DMS79 treated with DMSO at 0.1 percent for 48 hours (cell line): Measurements from ENCODE around the gene PKNOX2.

ENCODE experiments used
- DNase-seq: peaks from one replicate; lab custom pipeline; 2025; lab: John Stamatoyannopoulos, UW

PKNOX2 gene

DNA sequence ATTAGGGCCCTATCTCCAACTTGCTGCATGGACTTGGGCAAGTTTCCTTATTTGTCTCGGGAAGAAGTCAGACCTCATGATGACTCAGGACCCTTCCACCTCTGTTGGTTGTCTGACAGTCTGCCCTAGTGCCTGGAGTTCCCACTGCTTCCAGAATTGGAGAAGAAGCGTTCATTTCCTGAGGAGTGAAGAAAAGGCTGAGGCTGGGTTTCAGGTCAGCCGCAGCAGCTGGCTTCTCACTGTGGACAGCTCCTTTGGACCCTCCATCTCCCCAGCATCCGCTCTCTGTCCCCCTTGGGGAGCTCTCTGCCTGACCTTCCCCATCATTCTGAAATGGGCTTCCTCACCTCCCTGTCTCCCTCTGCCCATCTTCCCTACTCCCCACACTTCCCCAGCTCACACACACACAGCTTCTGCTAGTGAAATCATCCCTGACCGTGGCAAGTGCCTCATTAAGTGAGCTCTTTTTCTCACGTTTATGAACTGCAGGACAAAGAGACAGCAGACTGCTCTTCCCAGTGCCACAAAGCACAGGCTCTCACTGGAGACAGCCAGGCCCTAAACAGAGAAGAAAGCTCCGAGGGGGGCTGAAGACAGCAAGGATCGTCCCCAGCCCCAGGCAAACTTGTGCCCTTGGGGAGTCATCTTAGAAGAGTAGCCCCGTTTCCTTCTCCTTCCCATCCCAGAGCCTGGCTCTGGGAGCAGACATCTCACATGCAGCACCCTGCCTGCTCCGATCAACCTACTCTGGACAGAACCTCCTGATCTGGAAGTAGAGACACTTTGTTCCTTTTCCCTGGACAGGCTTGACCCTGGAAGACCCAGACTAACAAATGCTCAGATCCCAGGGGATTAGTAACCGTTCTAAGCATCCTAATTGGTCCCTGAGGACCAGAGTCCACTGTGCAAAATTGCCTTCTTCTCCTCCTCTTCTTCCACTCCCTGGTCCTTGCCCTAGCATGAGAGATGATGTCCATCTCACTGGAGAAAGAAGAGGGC lies 173.6 kb downstream of the PKNOX2 start:
- DNase-seq: no peak

DNA sequence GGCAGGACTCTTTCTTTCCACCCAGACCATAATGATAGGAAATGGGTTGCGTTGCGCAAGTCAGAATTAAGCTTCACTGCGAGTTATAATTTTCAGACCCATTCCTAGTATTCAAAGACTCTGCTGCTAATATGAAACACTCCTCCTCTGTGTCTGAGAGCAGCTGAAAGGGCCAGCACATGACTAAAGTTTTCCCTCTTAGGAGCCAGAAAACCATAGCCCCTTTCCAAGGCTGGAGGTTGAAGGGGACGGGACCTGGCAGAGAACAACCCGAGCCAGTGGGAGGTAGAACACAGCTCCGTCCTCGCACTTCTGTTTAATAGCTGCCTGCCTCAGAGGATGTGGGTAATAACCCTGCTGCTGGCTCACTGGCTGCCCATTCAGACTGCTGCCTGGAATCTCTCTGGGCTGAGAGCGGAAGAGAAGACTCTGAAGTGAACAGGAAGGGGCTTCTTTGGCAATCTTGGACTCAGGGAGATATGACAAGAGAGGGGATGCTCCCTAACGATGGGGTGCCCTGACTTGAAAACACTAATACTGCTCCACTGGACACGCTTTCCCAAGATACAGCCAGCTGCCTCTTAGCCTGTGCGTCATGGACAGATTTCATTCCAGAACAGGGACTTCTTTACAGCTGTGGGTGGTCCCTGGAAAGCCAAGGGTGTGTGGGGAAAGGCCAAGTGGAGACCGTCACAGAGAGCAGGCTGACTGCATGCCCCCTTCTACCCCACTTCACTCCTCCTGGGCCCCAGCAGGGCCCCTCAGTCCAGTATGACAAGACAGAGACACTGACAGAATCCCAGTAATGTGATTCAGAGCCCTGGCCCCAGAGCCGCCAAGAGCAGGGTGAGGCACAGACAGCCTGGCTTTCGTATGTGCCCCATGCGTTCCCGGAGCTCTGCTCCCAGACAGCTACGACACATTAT lies 174.6 kb downstream of the PKNOX2 start:
- peak; percentile 9 for DNase-seq

DNA sequence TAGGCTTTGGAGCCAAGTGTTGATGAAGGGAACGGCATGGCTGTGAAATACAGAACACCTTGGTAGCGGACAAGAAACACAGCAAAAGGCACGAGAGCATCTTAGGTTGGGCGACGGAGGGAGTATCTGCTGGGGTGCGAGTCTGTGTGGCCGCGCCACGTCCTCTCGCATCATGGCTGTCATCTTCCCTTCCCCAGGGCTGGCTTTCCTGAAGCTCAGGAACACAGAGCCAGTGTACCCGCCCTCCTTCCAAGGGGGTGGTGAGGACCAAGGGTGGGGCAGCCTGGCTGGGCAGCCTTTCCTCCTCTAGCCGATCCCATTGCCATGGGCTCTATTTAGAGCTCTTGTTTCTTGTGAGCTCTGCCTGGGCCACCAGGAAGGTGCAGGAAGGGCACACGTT lies 177.1 kb downstream of the PKNOX2 start:
- no peak for DNase-seq

DNA sequence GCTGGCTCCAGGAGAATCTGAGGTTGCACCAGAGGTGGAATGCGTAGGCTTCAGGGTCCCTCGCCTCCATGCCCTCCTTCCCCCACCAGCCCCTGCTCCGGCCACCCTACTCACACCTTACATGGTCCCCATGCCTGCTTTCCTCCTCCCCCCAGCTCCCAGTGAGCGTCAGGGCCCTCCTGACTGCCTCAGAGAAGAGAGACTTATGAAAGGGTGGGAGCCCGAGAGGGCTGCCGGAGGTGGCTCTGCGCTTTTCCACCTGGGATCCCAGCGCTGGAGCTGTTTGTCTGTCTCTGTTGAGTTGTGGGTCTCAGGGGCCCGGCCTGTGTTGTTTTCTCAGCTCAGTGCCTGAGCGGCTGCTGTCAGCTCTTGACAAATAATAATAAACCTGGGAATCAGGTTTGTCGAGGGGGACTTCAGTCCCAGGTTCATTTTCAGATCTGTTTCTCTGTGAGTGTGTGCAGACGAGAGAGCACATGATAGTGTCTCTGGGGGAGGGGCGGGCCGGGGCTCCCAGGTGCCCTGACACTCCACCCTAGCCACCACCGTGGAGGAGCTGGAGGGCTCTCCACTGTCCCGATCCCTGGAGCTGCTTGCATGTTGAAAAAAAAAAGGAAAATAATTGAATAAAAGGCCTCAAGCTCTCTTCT lies 177.9 kb downstream of the PKNOX2 start:
- DNase-seq: peak; percentile 69

DNA sequence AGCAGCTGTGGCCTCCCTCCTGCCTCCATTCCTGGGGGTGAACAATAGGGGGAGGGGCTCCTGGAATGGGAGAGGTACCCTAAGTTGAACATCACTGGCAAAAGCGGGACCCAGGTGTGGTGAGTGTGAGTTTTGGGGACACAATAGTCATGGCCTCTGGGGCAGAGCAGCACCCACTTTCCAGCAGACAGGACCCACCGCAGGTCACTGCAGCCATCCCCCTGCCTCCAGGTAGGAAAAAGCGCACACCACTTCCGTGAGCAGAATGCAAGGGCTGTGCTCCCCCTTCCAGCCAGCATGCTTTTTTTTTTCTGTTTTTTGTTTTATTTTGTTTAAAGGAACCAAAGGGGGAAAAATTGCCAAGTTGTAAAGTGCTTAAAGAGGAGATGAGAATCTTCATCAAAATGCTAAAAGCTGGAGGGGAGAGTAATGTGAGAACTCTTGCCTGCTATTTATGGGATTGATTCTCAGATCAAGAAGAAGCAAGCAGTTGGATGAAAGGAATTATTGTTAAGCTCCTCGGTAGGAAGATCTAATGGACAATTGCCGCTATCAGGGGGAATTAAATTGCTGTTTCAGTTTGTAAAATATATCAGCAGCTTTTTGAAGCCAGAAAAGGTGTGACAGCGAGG lies 178.7 kb downstream of the PKNOX2 start:
- DNase-seq: peak; percentile 70

DNA sequence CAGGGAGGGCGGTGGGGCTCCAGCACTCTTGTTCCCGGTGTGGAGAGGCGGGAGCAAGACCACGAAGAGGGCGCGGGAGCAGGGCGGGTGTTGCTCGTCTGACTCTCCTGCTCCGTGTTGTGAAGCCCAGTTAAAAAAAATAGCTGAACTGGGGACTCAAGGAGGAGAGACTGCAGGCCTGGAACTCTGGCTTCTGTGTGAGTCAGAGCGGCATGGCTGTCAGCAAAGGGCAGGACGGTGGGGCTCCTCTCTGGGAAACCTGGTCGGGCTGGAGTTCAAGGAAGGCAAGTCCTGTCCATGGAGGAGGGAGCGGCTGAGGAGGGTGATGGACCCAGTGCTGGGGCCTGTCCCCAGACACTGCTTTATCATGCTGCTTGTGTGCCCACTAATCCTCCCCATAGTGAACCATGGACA lies 179.2 kb downstream of the PKNOX2 start:
- DNase-seq: peak; percentile 70

DNA sequence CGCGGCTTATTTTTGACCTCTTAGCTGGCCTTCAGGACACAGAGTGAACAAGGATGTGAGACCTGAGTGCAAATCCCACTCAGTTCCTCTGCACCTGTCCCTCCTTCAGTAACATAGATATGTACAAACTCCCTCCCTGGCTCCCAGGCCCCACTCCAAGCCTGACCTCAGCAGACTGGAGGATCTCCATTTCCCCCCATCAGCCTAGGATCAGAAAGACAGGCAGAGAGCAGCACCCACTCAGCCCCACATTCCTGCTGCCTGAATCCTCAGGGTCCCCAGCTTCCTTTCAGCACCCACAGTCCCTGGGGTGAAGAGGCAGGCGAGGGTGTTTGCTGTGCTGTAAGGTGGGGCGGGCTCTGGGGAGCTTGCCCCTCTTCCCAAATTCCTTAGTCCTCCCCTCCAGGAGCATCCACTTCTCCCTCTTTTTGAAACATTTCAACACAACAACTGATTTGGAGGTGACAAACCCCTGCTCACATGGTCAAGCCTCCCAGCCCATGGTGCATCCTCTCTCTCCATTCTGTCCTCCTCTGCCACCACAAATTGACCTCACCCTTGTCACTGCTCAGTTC lies 180.4 kb downstream of the PKNOX2 start:
- no peak for DNase-seq

DNA sequence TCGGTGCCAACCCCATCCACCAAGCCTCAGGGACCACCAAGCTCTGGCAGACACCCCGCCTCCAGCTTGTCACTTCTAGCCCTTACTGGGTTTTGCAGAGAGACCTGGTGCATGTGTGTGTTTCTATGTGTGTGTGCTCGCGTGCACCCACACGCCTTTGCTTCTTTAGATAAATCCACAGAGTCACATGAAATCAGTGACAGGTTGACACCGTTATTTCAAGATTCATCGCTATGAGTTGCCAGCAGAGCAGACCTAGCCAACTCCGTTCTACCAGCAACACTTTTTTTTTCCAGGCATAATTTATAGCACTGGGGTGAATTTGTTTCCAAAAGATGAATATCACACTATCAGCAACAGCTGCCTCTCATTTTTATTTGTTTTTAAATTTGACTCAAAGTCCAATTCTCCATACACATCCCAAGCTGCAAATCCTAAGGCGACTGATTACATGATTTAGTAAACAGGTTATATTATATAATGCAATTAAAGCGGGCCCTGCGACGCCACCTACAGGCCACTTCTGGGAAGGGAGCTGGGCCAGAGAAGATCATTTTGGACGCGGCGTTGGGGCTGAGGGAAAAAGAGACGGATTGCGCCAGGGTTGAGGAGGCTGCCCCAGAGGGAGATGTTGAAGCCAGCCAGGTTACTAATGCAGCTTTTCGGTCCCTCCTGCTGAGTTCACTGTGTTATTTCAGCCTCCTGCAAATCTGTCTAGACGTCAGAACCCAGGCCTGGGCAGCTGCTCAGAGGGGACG lies 181.0 kb downstream of the PKNOX2 start:
- DNase-seq: peak; percentile 78

DNA sequence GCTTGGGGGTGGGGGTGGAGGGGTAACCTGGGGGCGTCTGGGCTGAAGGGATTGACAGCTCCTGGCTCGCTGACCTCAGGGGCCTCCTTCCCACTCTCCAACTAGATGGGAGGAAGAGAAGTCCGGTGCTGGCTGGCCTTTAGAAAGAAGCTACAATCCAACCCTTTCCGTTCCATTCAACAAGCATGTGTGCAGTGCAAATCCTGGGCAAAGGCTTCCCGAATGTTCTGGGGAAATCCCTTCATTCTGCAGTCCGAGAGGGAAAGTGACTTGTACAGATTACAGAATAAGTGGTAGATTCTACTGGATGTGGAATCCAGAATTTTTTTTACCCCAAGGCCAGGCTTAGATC lies 181.6 kb downstream of the PKNOX2 start:
- DNase-seq: no peak

DNA sequence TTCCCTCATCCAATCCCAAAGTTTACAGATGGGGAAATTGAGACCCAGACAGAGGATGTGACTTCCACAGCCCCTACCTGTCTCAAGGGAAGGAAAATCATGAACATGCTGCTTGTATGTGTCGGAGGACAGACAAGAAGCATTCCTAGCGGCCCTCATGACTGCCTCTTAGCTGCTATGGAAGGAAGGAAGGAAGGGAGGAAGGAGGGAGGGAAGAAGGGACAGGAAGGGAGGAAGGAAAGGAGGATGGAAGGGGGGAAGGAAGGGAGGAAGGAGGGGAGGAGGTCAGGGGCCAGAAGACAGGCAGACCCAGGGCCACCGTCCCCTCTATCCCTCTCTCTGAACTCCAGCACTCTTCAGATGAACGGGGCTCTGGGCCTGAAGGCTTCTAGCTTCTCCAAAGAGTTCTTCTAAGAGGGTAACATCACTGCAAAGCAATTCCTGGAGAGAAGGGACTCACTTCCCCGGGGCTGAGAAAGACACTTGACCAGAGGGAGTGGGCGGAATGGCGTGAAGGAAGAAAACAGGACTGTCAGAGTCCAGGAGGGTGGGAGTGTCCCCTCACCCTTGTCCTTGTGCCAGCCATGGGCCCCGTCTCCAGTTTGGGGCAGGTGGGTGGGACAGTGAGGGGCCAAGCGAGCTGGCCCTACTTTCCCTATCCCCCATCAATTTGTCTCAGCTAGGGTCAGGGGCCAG lies 182.2 kb downstream of the PKNOX2 start:
- DNase-seq: no peak

DNA sequence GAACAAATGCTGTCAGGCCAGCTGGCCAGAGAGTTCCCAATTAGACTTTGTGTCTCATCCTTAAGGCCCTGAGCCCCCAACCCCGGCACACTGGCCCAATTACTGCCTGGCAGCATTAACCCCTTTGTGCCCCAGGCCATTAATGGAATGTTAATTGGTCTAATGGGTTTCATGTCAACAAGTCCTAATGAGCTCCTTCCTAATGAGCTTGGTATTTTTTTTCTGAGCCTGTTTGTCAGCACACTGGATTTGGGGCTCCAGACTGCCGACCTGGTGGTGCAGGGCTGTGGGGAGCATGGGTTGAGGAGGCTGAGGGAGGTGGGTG lies 182.7 kb downstream of the PKNOX2 start:
- no peak for DNase-seq

DNA sequence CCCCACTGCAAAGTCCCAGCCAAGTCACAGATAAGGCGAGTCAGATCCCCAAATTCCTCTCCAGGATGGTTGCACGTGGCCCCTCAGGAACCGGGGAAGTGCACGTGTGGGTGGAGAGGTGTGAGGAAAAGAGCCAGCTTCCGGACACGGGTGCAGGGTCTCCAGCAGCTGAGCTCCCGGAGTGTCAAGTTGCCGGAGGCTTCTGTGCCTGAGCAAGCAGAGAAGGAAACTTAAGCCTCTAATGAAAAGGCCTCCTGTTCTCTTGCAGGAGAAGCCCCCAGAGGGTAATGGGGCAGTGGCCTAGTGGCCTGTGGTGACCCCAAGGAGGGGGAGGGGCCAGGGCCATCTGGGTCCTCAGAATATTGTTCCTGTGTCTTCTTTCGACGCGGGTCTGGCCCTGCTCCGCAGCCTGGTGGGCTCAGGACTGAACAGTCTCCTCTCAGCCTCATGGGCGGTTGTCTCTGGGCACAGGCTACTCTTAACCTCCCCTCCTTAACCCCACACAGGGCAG lies 183.6 kb downstream of the PKNOX2 start:
- DNase-seq: no peak

DNA sequence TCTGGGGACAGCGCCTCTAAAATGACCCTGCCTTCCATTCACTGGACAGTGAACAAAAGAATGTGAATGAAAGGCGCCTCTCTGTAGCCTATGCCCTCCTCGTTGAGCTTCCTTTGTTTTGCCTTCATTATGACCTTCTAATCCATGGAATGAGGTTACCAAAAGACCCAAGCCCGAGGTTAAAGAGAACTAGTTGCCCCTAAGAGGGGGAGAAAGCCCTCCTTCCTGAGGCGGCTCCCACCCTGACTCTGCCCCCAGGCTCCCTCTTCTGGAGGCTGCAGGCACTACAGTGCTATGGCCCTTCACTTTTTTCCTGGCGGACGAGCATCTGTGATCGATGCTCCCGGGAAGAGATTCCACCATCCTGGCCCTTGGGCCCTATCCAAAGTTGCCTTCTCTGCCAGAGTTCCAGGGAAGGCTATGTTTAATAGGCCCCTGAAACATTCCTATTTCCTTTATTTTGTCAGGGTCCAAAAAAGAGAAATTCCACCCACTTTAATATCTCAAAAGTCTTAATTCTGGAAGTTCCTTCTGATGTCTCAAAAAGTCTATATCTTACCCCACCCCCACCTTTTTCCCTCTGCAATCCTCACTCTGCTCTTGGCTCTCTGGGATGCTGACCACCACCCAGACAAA lies 184.2 kb downstream of the PKNOX2 start:
- DNase-seq: peak; percentile 53

DNA sequence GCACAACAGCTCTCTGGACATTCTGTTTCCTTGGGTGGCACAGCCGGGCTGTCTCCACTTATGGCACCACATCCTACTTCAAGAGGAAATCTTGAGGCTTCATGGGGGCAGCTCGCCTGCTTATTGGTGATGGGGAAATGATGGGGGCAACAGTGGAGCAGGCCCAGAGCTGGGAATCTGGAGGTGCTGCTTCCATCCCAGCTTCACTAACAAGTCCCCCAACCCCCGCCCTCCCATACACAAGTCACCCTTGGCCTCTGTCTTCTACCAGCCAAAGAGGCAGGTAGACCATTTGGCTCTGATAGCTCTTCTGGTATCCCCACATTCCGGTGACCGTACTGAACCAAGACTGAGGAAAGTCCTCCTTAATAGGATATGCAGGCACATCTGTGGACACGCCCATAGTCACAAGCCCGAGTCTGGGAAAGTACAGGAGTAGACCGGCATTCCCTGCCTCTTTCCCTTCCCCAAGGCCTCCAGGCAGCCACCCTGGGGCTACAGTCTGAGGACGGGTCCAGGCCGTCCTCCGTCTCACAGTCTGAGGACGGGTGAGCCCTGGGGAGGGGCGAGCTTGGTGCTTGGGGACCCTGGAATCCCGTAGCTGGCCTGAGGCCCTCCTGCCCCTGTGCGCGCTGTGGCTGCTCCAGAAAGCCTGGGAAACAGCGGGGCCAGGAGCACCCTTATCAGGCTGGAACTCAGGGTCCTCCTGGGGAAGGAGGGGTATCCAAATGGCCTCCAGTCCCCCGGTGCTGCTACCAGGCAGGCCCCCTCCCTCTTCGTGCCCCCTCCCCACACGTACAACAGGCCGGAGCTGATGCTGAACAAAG lies 185.9 kb downstream of the PKNOX2 start:
- DNase-seq: no peak

DNA sequence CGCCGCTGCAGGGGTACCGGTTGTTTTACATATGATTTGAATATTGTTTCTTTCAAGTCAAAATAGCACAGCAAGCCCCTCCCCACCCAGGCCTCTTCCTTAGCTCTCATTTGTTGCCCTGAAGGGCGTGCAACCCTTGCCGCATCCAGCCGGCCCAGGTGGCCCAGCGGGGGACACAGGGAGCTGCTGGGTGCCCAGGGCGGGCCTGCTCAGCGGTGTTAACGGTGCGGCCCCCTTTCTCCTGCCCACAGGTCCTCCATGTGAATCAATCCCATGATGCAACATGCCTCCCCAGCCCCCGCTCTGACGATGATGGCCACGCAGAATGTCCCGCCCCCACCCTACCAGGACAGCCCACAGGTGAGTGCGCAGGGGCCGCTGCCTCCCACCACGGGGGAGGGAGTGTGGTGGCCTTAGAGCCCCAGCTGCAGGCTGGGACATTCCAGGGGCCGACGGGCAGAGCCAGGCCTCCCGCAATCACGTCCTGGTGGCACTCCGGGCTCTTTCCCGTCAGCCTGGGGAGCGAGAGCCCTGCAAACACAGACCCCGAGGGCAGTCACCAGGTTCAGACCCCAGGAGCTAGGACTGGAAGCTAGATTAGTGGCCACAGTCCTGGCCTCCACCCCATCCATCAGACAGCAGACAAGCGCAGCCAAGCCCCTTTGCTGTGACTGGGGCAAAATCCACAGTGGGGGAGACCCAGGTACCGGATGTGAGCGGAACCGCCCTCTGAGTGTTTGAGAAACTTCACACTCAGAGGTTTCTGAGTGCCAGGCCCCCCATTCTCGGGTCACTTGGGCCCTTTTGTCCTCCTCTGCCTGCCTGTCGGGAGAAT lies 186.7 kb downstream of the PKNOX2 start:
- DNase-seq: no peak

DNA sequence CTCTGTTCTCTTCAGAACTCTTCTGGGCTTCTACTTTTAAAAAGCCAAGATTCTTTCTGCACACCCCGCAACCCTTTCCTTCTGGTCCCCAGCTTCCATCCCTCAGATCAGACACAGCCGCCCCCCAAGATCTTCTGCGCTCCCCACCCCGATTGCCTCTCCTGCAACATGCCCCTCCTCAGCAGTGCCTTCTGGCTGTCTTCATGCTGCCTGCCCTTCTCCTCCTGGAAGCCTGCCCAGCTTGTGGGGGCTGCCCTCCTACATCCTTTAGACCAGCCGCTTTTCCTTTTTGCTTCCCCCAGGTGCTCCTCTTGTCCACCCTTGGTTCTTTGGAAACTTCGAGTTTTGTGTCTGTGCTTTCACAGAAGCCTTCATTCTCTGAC lies 187.3 kb downstream of the PKNOX2 start:
- DNase-seq: no peak

DNA sequence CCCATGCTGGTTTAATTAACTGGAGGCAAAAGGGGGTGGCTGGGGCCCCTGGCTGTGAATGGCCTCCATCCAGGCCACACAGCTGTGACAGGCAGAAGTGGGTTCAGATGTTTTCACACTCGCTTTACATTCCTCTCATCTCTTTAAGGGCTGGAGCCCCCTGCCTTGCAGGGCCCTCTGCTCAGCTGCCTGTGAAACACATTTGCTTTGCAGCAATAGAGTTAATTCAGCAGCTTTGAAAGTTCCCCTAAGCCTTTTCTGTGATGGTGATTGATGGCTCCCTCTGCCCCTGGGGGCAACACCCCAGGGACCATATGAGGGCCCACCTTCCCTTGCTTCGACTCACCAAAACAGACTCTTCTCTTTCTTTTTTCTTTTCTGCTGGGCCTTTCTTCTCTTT lies 192.2 kb downstream of the PKNOX2 start:
- no peak for DNase-seq

DNA sequence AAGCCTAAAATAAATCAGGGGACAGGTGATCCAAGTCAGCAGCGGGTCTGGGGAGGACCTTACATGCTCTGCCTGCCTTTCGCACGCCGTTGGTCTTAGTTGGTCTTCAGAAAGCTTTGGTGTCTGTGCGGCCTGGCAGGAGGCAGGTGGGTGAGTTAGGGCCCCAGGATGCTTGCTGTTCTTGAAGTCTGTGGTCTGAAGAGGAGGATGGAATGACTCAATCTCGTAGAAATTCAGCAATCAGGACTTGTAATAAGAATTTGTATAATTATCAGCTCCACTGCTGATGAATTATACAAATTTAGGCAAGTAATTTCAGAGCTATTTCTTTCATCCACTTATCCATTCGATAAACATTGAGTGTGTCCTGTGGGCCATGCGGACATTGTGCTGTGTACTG lies 193.0 kb downstream of the PKNOX2 start:
- DNase-seq: no peak
